ENCODE results near the gene ARID5B. TPM values are rescaled to one million over a fixed set of nuclear protein-coding genes. Genes with fewer than 3 reads are reported as not detected.

The ARID5B gene
- total RNA-seq, 1 experiment from 2014 or later = 168 TPM

GRCh38 chr10:61882621-61883370 lies 18.7 kb upstream of the ARID5B start:
- ChIA-PET CTCF (no interaction called here), POLR2A (no interaction called here)
- peaks cover 12% of the 10 kb centered on the region for H3K9me3 Mint-ChIP-seq (ENCODE audit: unreplicated experiment)
- DNase-seq = no peak
- no TSS peak for BruUV-seq (replicated peaks)
- H3K4me1 Mint-ChIP-seq (ENCODE audit: low read depth, unreplicated experiment) = no peaks in the 10 kb centered on the region
- Histone ChIP-seq H3K27me3 (replicated peaks; ENCODE audit: control insufficient read depth, insufficient read depth, low read length) (no peaks in the 10 kb centered on the region), H3K4me1 (peaks cover 4% of the 10 kb centered on the region), H3K4me3 (ENCODE audit: low read depth, low read length) (no peak overlapping the region), H3K36me3 (ENCODE audit: control insufficient read depth, insufficient read depth, low read length) (no peaks in the 10 kb centered on the region), H3K9me3 (no peaks in the 10 kb centered on the region)
- no peak overlapping the region for H3K27ac Mint-ChIP-seq (ENCODE audit: unreplicated experiment)
- no peaks in the 10 kb centered on the region for H3K27me3 Mint-ChIP-seq (ENCODE audit: insufficient read depth, unreplicated experiment)
- no peak overlapping the region for H3K4me3 Mint-ChIP-seq (ENCODE audit: unreplicated experiment)
- intact Hi-C loops (cut with micrococcal nuclease; ENCODE audit: unreplicated experiment) = no loop called here
- no peaks in the 10 kb centered on the region for H3K36me3 Mint-ChIP-seq (ENCODE audit: insufficient read depth, unreplicated experiment)
- TF ChIP-seq CTCF (IDR thresholded peaks at IDR 0.05; ENCODE audit: insufficient read depth in 1 of 2, low read depth in 1 of 2, low read length in 1 of 2, severe bottlenecking in 1 of 2, unreplicated experiment in 1 of 2) = no peak

GRCh38 chr10:61883371-61884025 lies 18.0 kb upstream of the ARID5B start:
- TF ChIP-seq CTCF (IDR thresholded peaks at IDR 0.05; ENCODE audit: insufficient read depth in 1 of 2, low read depth in 1 of 2, low read length in 1 of 2, severe bottlenecking in 1 of 2, unreplicated experiment in 1 of 2) = no peak
- BruUV-seq (replicated peaks) = no TSS peak

GRCh38 chr10:61887772-61888171 lies 13.7 kb upstream of the ARID5B start:
- H3K4me1 ChIP-seq = 0 out of 2 replicates have a peak, but pooled peaks cover 3% of the 10 kb centered on the region
- Mint-ChIP-seq H3K4me1 (ENCODE audit: low read depth, unreplicated experiment) (no peaks in the 10 kb centered on the region), H3K36me3 (ENCODE audit: insufficient read depth, unreplicated experiment) (no peaks in the 10 kb centered on the region), H3K4me3 (ENCODE audit: unreplicated experiment) (no peak overlapping the region), H3K27me3 (ENCODE audit: insufficient read depth, unreplicated experiment) (no peaks in the 10 kb centered on the region), H3K9me3 (ENCODE audit: unreplicated experiment) (no peaks in the 10 kb centered on the region), H3K27ac (ENCODE audit: unreplicated experiment) (no peak overlapping the region)
- no peaks in the 10 kb centered on the region for H3K36me3 ChIP-seq (ENCODE audit: control insufficient read depth, insufficient read depth, low read length)
- DNase-seq = no peak
- no peaks in the 10 kb centered on the region for H3K27me3 ChIP-seq (replicated peaks; ENCODE audit: control insufficient read depth, insufficient read depth, low read length)
- H3K4me3 ChIP-seq (ENCODE audit: low read depth, low read length) = no peak overlapping the region
- intact Hi-C loops (cut with micrococcal nuclease; ENCODE audit: unreplicated experiment) = no loop called here
- H3K9me3 ChIP-seq = no peaks in the 10 kb centered on the region
- ChIA-PET POLR2A (no interaction called here), CTCF (interaction anchor here (1.7 kb wide), 1 partner anchor 9 kb away, joined by 5 read pairs; no protein-coding TSS in a partner anchor)
- BruUV-seq (replicated peaks) = no TSS peak
- no peak for TF ChIP-seq CTCF (IDR thresholded peaks at IDR 0.05; ENCODE audit: insufficient read depth in 1 of 2, low read depth in 1 of 2, low read length in 1 of 2, severe bottlenecking in 1 of 2, unreplicated experiment in 1 of 2)

More at GRCh38 chr10:61883371-61884025, 18.0 kb upstream of the ARID5B start:
- Mint-ChIP-seq H3K4me1 (ENCODE audit: low read depth, unreplicated experiment) (no peaks in the 10 kb centered on the region), H3K9me3 (ENCODE audit: unreplicated experiment) (peaks cover 9% of the 10 kb centered on the region), H3K27me3 (ENCODE audit: insufficient read depth, unreplicated experiment) (no peaks in the 10 kb centered on the region), H3K4me3 (ENCODE audit: unreplicated experiment) (no peak overlapping the region), H3K36me3 (ENCODE audit: insufficient read depth, unreplicated experiment) (no peaks in the 10 kb centered on the region), H3K27ac (ENCODE audit: unreplicated experiment) (no peak overlapping the region)
- no peaks in the 10 kb centered on the region for H3K27me3 ChIP-seq (replicated peaks; ENCODE audit: control insufficient read depth, insufficient read depth, low read length)
- no peak overlapping the region for H3K4me3 ChIP-seq (ENCODE audit: low read depth, low read length)
- no peaks in the 10 kb centered on the region for H3K4me1 ChIP-seq
- DNase-seq = no peak
- CTCF ChIA-PET = interaction anchor here (1.1 kb wide), 1 partner anchor 14 kb away, joined by 3 read pairs; no protein-coding TSS in a partner anchor
- POLR2A ChIA-PET = no interaction called here
- H3K9me3 ChIP-seq = no peaks in the 10 kb centered on the region
- intact Hi-C loops (cut with micrococcal nuclease; ENCODE audit: unreplicated experiment) = no loop called here
- no peaks in the 10 kb centered on the region for H3K36me3 ChIP-seq (ENCODE audit: control insufficient read depth, insufficient read depth, low read length)

Measured in Caco-2 (cell line).